Measurements from ENCODE around the gene LRP3. TPM values are rescaled to one million over a fixed set of nuclear protein-coding genes. Genes with fewer than 3 reads are reported as not detected.
"Not testable (repeated sequence)": the region's sequence is repeated elsewhere in the genome, so short reads cannot be mapped to it uniquely, and the experiment has no call there.

The LRP3 gene, protein sequence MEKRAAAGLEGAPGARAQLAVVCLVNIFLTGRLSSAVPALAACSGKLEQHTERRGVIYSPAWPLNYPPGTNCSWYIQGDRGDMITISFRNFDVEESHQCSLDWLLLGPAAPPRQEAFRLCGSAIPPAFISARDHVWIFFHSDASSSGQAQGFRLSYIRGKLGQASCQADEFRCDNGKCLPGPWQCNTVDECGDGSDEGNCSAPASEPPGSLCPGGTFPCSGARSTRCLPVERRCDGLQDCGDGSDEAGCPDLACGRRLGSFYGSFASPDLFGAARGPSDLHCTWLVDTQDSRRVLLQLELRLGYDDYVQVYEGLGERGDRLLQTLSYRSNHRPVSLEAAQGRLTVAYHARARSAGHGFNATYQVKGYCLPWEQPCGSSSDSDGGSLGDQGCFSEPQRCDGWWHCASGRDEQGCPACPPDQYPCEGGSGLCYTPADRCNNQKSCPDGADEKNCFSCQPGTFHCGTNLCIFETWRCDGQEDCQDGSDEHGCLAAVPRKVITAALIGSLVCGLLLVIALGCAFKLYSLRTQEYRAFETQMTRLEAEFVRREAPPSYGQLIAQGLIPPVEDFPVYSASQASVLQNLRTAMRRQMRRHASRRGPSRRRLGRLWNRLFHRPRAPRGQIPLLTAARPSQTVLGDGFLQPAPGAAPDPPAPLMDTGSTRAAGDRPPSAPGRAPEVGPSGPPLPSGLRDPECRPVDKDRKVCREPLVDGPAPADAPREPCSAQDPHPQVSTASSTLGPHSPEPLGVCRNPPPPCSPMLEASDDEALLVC
- 10 to 100 TPM in 6 of 8 experiments, 1 to 10 TPM in 2; 9.1 to 29.2 (median 24.0) TPM for total RNA-seq

DNA sequence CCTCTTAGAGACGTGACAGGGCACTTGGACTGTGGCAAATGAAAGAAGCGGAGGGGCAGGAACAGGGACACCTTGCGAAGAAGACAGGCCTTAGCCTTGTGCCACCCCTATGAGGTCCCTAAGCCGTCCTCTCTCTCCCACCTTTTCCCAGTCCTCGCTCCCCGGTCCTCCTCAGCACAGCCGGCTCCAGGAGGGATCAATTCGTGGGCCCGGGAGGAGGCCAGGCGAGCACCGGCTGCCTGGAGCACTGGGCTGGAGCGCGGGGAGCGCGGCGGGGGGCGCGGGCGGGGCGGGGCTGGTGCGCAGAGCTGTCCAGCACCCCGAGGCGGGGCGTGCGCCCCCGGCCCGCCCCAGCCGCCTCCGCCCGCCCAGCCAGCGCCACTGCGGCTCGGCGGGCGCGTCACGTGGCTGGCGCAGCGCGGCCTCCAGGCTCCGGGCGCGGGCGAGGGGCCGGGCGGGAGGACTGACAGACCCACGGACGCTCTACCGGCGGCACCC lies at the start of gene LRP3:
Gene LRP3, plus strand, starts transcription at position 466 of the 498 bp plus-strand sequence. CDS start 456 bp downstream, outside the sequence.
- Histone ChIP-seq H3K4me3 (peak within 1 kb of the TSS; percentile 64 to 96 (median 76)), H3K27ac (peak within 1 kb of the TSS; percentile 54 to 72), H3K4me1 (replicated peaks in 1 of 2) (peaks cover 10 to 15% of the 10 kb centered on the region in 2 donors)
- in situ Hi-C loops (cut with MboI; ENCODE audit: low pct_unique_long_range_greater_than_20kb in 2 of 9, low sequenced_read_pairs in 9 of 9, unreplicated experiment in 9 of 9), result no loop called here
- WGBS, 10 experiments, result 0 to 34% methylated on average over 3 to 5 of the region's 50 CpGs; no CpG with 5 or more reads in 8 of the 10 experiments
- peak; percentile 57 to 91 (median 86) for ATAC-seq (replicated peaks in 6 of 8)

DNA sequence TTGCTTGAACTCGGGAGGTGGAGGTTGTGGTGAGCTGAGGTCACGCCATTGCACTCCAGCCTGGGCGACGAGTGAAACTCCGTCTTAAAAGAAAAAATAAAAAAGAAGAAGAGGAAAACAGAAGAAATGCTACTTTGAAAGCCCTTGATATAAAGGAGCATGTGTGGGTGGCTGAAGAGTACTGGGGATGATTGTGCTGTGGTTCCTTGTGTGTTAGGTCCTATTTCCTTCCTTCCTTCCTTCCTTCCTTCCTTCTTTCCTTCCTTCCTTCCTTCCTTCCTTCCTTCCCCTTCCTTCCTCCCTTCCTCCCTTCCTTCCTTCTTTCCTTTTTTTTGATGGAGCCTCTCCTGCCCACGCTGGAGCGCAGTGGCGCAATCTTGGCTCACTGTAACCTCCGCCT lies 47.9 kb upstream of the LRP3 start:
- Histone ChIP-seq H3K4me3 (no peak overlapping the region), H3K4me1 (replicated peaks in 1 of 2) (no peaks in the 10 kb centered on the region), H3K27ac (no peak overlapping the region)
- in situ Hi-C loops (cut with MboI; ENCODE audit: low pct_unique_long_range_greater_than_20kb in 2 of 9, low sequenced_read_pairs in 9 of 9, unreplicated experiment in 9 of 9), result no loop called here
- no peak for ATAC-seq (replicated peaks in 6 of 8)
- 50 to 100% (median 90%) methylated on average over 2 to 9 of the region's 9 CpGs; no CpG with 5 or more reads in 5 of the 10 experiments for WGBS, 10 experiments

DNA sequence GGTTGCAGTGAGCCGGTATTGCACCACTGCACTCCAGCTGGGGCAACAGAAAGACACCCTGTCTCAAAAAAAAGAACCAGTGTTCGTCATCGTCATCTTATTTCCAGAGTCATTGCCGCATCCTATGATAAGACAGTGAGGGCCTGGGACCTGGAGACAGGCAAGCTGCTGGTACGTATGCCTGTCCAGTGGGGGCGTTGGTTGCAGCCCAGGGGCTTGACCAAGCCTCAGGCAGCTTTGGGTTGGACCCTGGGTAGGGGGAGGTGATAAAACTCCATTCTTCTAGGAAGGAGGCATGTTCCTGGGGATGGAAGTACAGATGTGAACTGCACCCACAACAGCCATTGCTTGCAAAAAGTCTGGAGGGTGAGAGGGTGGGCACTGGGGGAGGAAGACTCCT lies 46.6 kb upstream of the LRP3 start:
- 74 to 100% (median 97%) methylated on average over 2 to 5 of the region's 6 CpGs; no CpG with 5 or more reads in 6 of the 10 experiments for WGBS, 10 experiments
- in situ Hi-C loops (cut with MboI; ENCODE audit: low pct_unique_long_range_greater_than_20kb in 2 of 9, low sequenced_read_pairs in 9 of 9, unreplicated experiment in 9 of 9), result no loop called here

DNA sequence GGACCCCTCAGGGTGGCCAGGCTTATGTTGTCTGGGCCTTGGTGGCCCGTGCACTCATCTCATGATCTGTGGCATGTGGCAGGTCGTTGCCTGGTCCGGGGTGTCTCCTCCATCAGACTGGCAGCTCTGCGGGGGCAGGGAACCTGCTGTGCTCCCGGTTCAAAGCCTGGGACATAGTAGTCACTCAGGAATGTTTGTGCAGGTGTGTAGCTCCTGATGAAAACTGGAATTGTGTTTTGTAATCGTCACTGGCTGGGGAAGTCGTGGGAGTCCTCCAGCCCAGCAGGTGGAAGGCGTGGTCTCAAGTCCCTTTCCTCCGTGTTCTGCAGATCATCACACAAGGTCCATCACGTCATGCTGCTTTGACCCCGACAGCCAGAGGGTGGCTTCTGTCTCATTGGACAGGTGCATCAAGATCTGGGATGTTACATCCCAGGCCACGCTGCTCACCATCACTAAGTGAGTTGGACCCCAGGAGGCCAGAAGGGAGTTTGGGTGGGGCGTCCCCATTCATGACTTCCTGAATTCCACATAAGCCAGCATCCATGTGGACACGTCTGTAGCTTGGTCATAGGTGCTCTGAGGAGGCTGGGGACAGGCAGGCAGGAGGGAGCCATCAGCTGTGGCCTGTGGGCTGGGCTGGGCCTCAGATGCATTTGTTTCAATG lies 43.1 kb upstream of the LRP3 start:
- WGBS, 10 experiments, result 0 to 90% (median 59%) methylated on average over 2 to 6 of the region's 14 CpGs; no CpG with 5 or more reads in 4 of the 10 experiments
- Histone ChIP-seq H3K27ac (no peak overlapping the region), H3K4me1 (replicated peaks in 1 of 2) (no peaks in the 10 kb centered on the region), H3K4me3 (no peak overlapping the region)
- ATAC-seq (replicated peaks in 6 of 8), result no peak
- in situ Hi-C loops (cut with MboI; ENCODE audit: low pct_unique_long_range_greater_than_20kb in 2 of 9, low sequenced_read_pairs in 9 of 9, unreplicated experiment in 9 of 9), result no loop called here

More for the DNA sequence above, 46.6 kb upstream of the LRP3 start:
- Histone ChIP-seq H3K4me3 (no peak overlapping the region), H3K4me1 (replicated peaks in 1 of 2) (no peaks in the 10 kb centered on the region), H3K27ac (no peak overlapping the region)
- no peak for ATAC-seq (replicated peaks in 6 of 8)

DNA sequence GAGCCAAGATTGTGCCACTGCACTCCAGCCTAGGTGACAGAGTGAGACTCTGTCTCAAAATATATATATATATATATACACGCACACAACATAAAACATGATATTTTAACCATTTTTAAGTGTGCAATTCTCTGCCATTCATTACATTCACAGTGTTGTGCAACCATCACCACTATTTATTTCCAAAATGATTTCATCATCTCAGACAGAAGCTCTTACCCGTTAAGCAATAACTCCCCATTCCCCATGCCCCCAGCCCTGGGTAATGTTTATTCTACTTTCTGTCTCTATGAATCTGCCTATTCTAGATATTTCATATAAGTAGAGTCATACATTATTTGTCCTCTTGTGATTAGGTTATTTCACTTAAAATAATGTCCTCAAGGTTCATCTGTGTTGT lies 42.0 kb upstream of the LRP3 start:
- no peak for ATAC-seq (replicated peaks in 6 of 8)
- in situ Hi-C loops (cut with MboI; ENCODE audit: low pct_unique_long_range_greater_than_20kb in 2 of 9, low sequenced_read_pairs in 9 of 9, unreplicated experiment in 9 of 9), result no loop called here
- Histone ChIP-seq H3K4me1 (replicated peaks in 1 of 2) (no peaks in the 10 kb centered on the region), H3K27ac (no peak overlapping the region), H3K4me3 (no peak overlapping the region)
- 30 to 100% (median 88%) methylated on average over 1 to 2 of the region's 2 CpGs; no CpG with 5 or more reads in 2 of the 10 experiments for WGBS, 10 experiments

DNA sequence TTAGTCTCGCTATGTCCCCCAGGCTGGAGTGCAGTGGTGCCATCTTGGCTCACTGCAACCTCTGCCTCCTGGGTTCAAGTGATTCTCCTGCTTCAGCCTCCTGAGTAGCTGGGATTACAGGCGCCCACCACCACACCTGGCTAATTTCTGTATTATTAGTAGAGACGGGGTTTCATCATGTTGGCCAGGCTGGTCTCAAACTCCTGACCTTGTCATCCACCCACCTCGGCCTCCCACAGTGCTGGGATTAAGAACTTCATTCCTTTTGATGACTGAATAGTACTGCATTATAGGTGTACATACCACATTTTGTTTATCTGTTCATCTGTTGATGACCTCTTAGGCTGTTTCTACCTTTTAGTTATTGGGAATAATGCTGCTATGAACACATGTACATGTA lies 41.5 kb upstream of the LRP3 start:
- WGBS, 10 experiments, result 53 to 81% (median 76%) methylated on average over 1 to 4 of the region's 4 CpGs; no CpG with 5 or more reads in 3 of the 10 experiments
- in situ Hi-C loops (cut with MboI; ENCODE audit: low pct_unique_long_range_greater_than_20kb in 2 of 9, low sequenced_read_pairs in 9 of 9, unreplicated experiment in 9 of 9); H3K4me3 ChIP-seq; H3K27ac ChIP-seq; H3K4me1 ChIP-seq (replicated peaks in 1 of 2); ATAC-seq (replicated peaks in 6 of 8): not testable (repeated sequence)

DNA sequence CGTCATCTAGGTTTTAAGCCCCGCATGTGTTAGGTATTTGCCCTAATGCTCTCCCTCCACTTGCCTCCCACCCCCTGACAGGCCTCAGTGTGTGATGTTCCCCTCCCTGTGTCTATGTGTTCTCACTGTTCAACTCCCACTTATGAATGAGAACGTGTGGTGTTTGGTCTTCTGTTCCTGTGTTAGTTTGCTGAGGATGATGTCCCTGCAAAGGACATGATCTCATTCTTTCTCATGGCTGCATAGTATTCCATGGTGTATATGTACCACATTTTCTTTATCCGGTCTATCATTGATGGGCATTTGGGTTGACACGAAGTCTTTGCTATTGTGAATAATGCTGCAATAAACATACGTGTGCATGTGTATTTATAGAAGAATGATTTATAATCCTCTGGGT lies 39.8 kb upstream of the LRP3 start:
- ATAC-seq (replicated peaks in 6 of 8); in situ Hi-C loops (cut with MboI; ENCODE audit: low pct_unique_long_range_greater_than_20kb in 2 of 9, low sequenced_read_pairs in 9 of 9, unreplicated experiment in 9 of 9): not testable (repeated sequence)
- WGBS, 10 experiments, result 39 to 100% (median 86%) methylated on average over 1 to 5 of the region's 6 CpGs; no CpG with 5 or more reads in 2 of the 10 experiments

DNA sequence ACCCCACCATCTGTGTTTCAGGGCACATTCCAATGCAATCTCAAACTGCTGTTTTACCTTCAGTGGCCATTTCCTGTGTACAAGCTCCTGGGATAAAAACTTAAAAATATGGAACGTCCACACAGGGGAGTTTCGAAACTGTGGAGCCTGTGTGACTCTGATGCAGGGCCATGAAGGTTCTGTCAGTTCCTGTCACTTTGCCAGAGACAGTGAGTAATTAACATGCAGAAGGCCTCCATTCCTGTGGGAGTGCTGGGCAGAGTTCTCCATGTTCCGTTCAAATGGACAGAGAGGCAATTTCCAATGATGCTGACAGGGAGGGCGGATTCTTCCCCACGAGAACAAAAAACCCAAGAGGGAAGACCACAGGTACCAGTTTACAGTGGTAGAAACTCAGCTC lies 37.8 kb upstream of the LRP3 start:
- WGBS, 10 experiments, result 0 to 89% (median 67%) methylated on average over 1 to 5 of the region's 5 CpGs; no CpG with 5 or more reads in 3 of the 10 experiments
- in situ Hi-C loops (cut with MboI; ENCODE audit: low pct_unique_long_range_greater_than_20kb in 2 of 9, low sequenced_read_pairs in 9 of 9, unreplicated experiment in 9 of 9), result no loop called here
- Histone ChIP-seq H3K27ac (no peak overlapping the region), H3K4me3 (no peak overlapping the region), H3K4me1 (replicated peaks in 1 of 2) (no peaks in the 10 kb centered on the region)
- ATAC-seq (replicated peaks in 6 of 8), result peak in 1 of 8 experiments; percentile 53

More for the DNA sequence above, 39.8 kb upstream of the LRP3 start:
- H3K4me1 ChIP-seq (replicated peaks in 1 of 2); H3K27ac ChIP-seq; H3K4me3 ChIP-seq: not testable (repeated sequence)

DNA sequence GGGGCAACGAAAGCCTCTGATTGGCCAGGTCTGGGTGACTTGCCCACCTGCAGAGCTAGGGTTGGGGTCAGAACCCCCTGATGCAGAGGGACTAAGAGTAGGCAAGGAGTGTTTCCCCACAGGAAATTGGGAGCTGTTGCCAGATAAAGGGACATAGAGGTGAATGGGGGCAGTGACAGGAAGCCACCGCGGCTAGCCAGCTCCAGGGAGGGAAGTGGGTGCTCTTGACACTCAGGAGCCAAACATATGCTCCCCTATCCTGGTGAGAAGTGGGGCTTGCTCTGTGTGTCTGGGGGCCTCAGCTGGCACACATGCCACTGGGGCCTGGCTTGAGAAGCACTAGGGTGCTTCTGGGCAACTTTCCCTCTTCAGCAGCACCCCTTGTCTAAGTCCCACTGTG lies 36.2 kb upstream of the LRP3 start:
- ATAC-seq (replicated peaks in 6 of 8), result no peak
- in situ Hi-C loops (cut with MboI; ENCODE audit: low pct_unique_long_range_greater_than_20kb in 2 of 9, low sequenced_read_pairs in 9 of 9, unreplicated experiment in 9 of 9), result no loop called here
- Histone ChIP-seq H3K4me1 (replicated peaks in 1 of 2) (no peaks in the 10 kb centered on the region), H3K4me3 (no peak overlapping the region), H3K27ac (no peak overlapping the region)
- WGBS, 10 experiments, result 100% methylated on average over 2 of the region's 3 CpGs; no CpG with 5 or more reads in 9 of the 10 experiments

DNA sequence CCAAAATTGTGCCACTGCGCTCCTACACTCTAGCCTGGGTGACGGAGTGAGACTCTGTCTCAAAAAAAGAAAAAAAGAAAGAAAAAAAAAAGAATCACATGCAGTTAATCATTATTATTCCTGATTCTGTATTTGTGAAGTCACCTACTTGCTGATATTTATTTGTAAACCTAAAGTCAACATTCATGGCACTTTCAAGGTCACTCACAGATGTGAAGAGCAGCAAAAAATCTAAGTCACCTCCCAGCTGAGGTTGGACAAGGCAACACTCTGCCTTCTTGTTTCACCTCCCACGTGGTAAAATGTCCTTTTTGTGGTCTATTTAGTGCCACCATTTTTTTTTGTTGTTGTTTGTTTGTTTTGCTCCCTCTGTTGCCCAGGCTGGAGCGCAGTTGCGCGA lies 35.8 kb upstream of the LRP3 start:
- 20 to 100% (median 93%) methylated on average over 1 to 6 of the region's 6 CpGs for whole genome bisulfite sequencing, 10 experiments
- H3K4me1 ChIP-seq (replicated peaks in 1 of 2), result no peaks in the 10 kb centered on the region
- ATAC-seq (replicated peaks in 6 of 8), result no peak
- in situ Hi-C loops (cut with MboI; ENCODE audit: low pct_unique_long_range_greater_than_20kb in 2 of 9, low sequenced_read_pairs in 9 of 9, unreplicated experiment in 9 of 9), result no loop called here
- H3K4me3 ChIP-seq, result no peak overlapping the region
- H3K27ac ChIP-seq, result no peak overlapping the region

DNA sequence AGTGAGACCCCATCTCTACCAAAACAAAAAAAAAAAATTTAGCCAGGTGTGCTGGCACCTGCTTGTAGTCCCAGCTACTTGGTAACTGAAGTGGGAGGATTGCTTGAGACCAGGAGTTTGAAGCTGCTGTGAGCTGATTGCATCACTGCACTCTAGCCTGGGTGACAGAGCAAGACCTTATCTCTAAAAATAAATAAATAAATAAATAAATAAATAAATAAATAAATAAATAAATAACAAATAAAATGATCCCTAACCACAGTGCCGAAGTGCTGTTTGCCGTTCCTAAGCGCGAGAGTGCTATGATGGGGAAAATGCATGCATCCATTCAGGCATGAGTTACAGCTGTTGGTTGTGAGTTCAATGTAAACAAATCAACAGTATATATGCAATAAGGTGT lies 35.0 kb upstream of the LRP3 start:
- no peak overlapping the region for H3K4me3 ChIP-seq
- 90 to 100% (median 97%) methylated on average over 1 to 4 of the region's 4 CpGs; no CpG with 5 or more reads in 1 of the 10 experiments for WGBS, 10 experiments
- no peaks in the 10 kb centered on the region for H3K4me1 ChIP-seq (replicated peaks in 1 of 2)
- H3K27ac ChIP-seq, result no peak overlapping the region
- in situ Hi-C loops (cut with MboI; ENCODE audit: low pct_unique_long_range_greater_than_20kb in 2 of 9, low sequenced_read_pairs in 9 of 9, unreplicated experiment in 9 of 9), result no loop called here
- ATAC-seq (replicated peaks in 6 of 8), result no peak

DNA sequence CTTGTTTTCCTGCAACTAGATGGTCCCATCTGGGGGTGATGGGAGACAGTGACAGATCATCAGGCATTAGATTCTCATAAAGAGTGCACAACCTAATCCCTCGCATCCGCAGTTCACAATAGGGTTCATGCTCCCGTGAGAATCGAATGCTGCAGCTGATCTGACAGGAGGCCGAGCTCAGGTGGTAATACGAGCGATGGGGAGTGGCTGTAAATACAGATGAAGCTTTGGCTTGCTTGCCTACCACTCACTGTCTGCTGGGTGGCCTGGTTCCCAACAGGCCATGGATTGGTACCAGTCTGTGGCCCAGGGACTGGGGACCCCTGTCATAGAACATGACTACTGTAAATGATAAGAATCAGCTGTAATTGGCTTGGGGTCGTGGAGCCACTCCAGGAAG lies 34.2 kb upstream of the LRP3 start:
- 40 to 100% (median 67%) methylated on average over 1 to 7 of the region's 8 CpGs; no CpG with 5 or more reads in 3 of the 10 experiments for WGBS, 10 experiments
- ATAC-seq (replicated peaks in 6 of 8), result no peak

More for the DNA sequence above, 34.2 kb upstream of the LRP3 start:
- H3K4me3 ChIP-seq, result no peak overlapping the region
- no peaks in the 10 kb centered on the region for H3K4me1 ChIP-seq (replicated peaks in 1 of 2)
- H3K27ac ChIP-seq, result no peak overlapping the region
- in situ Hi-C loops (cut with MboI; ENCODE audit: low pct_unique_long_range_greater_than_20kb in 2 of 9, low sequenced_read_pairs in 9 of 9, unreplicated experiment in 9 of 9), result no loop called here

All from motor neuron (in vitro differentiated cells).